Mammary epithelial cell (primary cell): ENCODE data around the gene FOXP4.

Experiments
- EZH2 ChIP-seq: IDR thresholded peaks from 2 replicates; pipeline ENCODE4 v1.6.1; 2012; ENCODE audit warnings: low read length, inconsistent platforms, borderline replicate concordance
- TF ChIP-seq, protein P1 (sequence below), 2 donors: IDR thresholded peaks in 1 of 2; conservative IDR thresholded peaks in 1 of 2; 2 replicates each; pipeline ENCODE4 v1.5.1; 2011 to 2012; ENCODE audit warnings: inconsistent platforms in 2 of 2, low read length in 2 of 2, mild to moderate bottlenecking in 2 of 2, control low read depth in 1 of 2, low read depth in 1 of 2; ENCODE audit not compliant: insufficient read depth in 1 of 2; ENCODE audit errors: extremely low read depth in 1 of 2

DNA sequence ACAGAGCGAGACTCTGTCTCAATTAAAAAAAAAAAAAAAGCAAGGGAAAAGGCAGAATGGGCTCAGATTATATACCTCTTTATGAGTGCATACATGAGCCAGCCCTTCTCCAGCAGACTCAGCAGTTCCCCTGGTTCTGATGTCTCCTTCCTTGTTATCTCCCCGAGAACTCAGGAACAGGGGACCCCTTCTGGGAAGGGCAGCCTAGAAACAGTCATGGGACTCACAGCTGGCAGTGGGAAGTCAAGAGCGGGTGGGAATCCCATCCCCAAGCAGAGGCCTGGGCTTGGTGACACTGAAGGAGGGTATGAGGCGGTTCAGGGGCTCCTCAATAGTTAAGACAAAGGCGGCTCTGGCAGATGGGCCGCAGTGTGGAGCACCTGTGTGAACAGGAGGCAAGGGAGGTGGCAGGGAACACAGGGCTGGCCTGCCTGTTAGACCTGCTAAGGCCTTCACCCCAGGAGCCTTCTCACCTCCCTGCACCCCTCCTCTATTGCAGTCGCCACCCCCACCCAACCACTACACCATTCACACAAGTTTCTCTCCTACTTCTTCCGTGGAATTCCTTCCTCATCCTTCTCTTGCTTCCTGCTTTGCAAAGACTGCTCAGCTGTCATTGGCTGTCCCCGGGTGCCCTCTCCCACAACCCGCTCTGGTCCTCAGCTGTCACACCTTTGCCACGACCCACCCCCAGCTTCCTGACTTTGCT lies 62.4 kb downstream of the FOXP4 start:
- TF ChIP-seq, protein P1, sequence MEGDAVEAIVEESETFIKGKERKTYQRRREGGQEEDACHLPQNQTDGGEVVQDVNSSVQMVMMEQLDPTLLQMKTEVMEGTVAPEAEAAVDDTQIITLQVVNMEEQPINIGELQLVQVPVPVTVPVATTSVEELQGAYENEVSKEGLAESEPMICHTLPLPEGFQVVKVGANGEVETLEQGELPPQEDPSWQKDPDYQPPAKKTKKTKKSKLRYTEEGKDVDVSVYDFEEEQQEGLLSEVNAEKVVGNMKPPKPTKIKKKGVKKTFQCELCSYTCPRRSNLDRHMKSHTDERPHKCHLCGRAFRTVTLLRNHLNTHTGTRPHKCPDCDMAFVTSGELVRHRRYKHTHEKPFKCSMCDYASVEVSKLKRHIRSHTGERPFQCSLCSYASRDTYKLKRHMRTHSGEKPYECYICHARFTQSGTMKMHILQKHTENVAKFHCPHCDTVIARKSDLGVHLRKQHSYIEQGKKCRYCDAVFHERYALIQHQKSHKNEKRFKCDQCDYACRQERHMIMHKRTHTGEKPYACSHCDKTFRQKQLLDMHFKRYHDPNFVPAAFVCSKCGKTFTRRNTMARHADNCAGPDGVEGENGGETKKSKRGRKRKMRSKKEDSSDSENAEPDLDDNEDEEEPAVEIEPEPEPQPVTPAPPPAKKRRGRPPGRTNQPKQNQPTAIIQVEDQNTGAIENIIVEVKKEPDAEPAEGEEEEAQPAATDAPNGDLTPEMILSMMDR (conservative IDR thresholded peaks at IDR 0.05 in 1 of 2, IDR thresholded peaks at IDR 0.05 in 1 of 2; ENCODE audit: extremely low read depth in 1 of 2, insufficient read depth in 1 of 2, low read depth in 1 of 2, low read length in 2 of 2): no peak
- no peak for TF ChIP-seq EZH2
